PFSK-1 (cell line): ENCODE measurements around the gene YWHAQ.

Experiments used
- FOXP2 ChIP-seq: optimal IDR thresholded peaks from 2 replicates; pipeline ENCODE3; 2011; ENCODE audit warnings: borderline replicate concordance, control low read depth, inconsistent platforms; ENCODE audit not compliant: insufficient read depth; ENCODE audit errors: extremely low read length, extremely low read depth
- POLR2AphosphoS5 ChIP-seq: IDR thresholded peaks from 2 replicates; pipeline ENCODE4 v1.6.1; 2012; ENCODE audit warnings: low read depth, mild to moderate bottlenecking, control low read depth, low read length, moderate library complexity
- SIN3A ChIP-seq: IDR thresholded peaks from 2 replicates; pipeline ENCODE4 v1.6.1; 2012; ENCODE audit warnings: mild to moderate bottlenecking, low read length, moderate library complexity, borderline replicate concordance; ENCODE audit not compliant: insufficient read depth
- TF ChIP-seq, protein P1 (sequence below), 2 experiments: IDR thresholded peaks; 2 replicates each; pipeline versions ENCODE4 v1.6.1 to v1.8.0; 2011 to 2012; ENCODE audit warnings: low read depth in 2 of 2, low read length in 2 of 2, control low read depth in 1 of 2, inconsistent platforms in 1 of 2, mild to moderate bottlenecking in 1 of 2, moderate library complexity in 1 of 2; ENCODE audit not compliant: insufficient read depth in 1 of 2

GRCh38 chr2:9585486-9585885 is 45.3 kb downstream of the YWHAQ start:
- TF ChIP-seq POLR2AphosphoS5 = no peak
- TF ChIP-seq, protein P1, sequence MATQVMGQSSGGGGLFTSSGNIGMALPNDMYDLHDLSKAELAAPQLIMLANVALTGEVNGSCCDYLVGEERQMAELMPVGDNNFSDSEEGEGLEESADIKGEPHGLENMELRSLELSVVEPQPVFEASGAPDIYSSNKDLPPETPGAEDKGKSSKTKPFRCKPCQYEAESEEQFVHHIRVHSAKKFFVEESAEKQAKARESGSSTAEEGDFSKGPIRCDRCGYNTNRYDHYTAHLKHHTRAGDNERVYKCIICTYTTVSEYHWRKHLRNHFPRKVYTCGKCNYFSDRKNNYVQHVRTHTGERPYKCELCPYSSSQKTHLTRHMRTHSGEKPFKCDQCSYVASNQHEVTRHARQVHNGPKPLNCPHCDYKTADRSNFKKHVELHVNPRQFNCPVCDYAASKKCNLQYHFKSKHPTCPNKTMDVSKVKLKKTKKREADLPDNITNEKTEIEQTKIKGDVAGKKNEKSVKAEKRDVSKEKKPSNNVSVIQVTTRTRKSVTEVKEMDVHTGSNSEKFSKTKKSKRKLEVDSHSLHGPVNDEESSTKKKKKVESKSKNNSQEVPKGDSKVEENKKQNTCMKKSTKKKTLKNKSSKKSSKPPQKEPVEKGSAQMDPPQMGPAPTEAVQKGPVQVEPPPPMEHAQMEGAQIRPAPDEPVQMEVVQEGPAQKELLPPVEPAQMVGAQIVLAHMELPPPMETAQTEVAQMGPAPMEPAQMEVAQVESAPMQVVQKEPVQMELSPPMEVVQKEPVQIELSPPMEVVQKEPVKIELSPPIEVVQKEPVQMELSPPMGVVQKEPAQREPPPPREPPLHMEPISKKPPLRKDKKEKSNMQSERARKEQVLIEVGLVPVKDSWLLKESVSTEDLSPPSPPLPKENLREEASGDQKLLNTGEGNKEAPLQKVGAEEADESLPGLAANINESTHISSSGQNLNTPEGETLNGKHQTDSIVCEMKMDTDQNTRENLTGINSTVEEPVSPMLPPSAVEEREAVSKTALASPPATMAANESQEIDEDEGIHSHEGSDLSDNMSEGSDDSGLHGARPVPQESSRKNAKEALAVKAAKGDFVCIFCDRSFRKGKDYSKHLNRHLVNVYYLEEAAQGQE (IDR thresholded peaks at IDR 0.05; ENCODE audit: insufficient read depth in 1 of 2, low read depth in 2 of 2, low read length in 2 of 2) = no peak
- no peak for TF ChIP-seq SIN3A
- no peak for TF ChIP-seq FOXP2
